Lung (tissue), 12 donors: Measurements from ENCODE around the gene NFATC1. TPM values are rescaled to one million over a fixed set of nuclear protein-coding genes. Genes with fewer than 3 reads are reported as not detected.

Experiments used
- ATAC-seq: fragments of 200-7000 bp; cut with Tn5 transposase; one replicate; pipeline ENCODE4 v1.9.1; 2020; ENCODE audit warnings: moderate number of reproducible peaks; ENCODE audit not compliant: insufficient read depth, low FRiP score
- DNase-seq, 3 donors: peaks; one replicate each; pipeline ENCODE4 v3.0.0-alpha.2; 2013 to 2017
- H3K27ac ChIP-seq, 2 donors: one replicate each; pipeline ENCODE4 v1.5.1; 2013; ENCODE audit warnings: mild to moderate bottlenecking in 2 of 2, moderate library complexity in 2 of 2, control low read depth in 1 of 2, inconsistent platforms in 1 of 2, low read depth in 1 of 2, low read length in 1 of 2
- H3K27me3 ChIP-seq, 3 donors: one replicate each; pipeline ENCODE4 v1.5.1; 2013; ENCODE audit warnings: low read length in 2 of 3; ENCODE audit not compliant: control insufficient read depth in 3 of 3, insufficient read depth in 3 of 3
- H3K36me3 ChIP-seq, 4 donors: one replicate each; pipeline ENCODE4 v1.5.1; 2013; ENCODE audit warnings: low read length in 4 of 4, mild to moderate bottlenecking in 1 of 4, moderate library complexity in 1 of 4; ENCODE audit not compliant: control insufficient read depth in 4 of 4, insufficient read depth in 4 of 4
- H3K4me1 ChIP-seq, 5 donors: one replicate each; pipeline ENCODE4 v1.5.1; 2013; ENCODE audit warnings: low read length in 5 of 5, mild to moderate bottlenecking in 2 of 5, moderate library complexity in 1 of 5; ENCODE audit not compliant: control insufficient read depth in 5 of 5, insufficient read depth in 5 of 5
- H3K4me3 ChIP-seq: one replicate; pipeline ENCODE4 v1.5.1; 2013; ENCODE audit warnings: mild to moderate bottlenecking, control low read depth, moderate library complexity
- H3K9ac ChIP-seq, 2 donors: one replicate each; pipeline ENCODE4 v1.5.1; 2013; ENCODE audit warnings: low read length in 2 of 2, control low read depth in 1 of 2; ENCODE audit not compliant: insufficient read depth in 1 of 2
- H3K9me3 ChIP-seq, 4 donors: one replicate each; pipeline ENCODE4 v1.5.1; 2013; ENCODE audit warnings: low read length in 3 of 4, mild to moderate bottlenecking in 1 of 4, moderate library complexity in 1 of 4; ENCODE audit not compliant: control insufficient read depth in 4 of 4, insufficient read depth in 3 of 4
- CTCF ChIP-seq: IDR thresholded peaks from 2 replicates; pipeline ENCODE4 v1.5.1; 2012; ENCODE audit warnings: mild to moderate bottlenecking; ENCODE audit errors: control extremely low read depth, extremely low read depth
- WGBS, 2 donors: extraction: QIAGEN DNeasy Blood & Tissue Kit; methylation state at CpG; one replicate each; pipeline ENCODE4 v1.1.7; 2013; 5-methylcytosine and 5-hydroxymethylcytosine counted together
- polyA plus RNA-seq, 2 donors: library from polyadenylated mRNA; stranded (reverse); fragments of 200-250 nt; gene quantifications; one replicate each; pipeline ENCODE4 v1.2.1, GENCODE V29; 2013
- total RNA-seq, 2 donors: library from RNA; depleted of rRNA in 1 of 2; stranded (reverse); fragments of >200 nt in 1 of 2; gene quantifications; one replicate each; pipeline ENCODE4 v1.2.1, GENCODE V29; 2014 to 2021
- donor health status: control.
- donor health status: control.
- donor health status: Bipolar disorder and iron deficiency.
- donor health status: healthy.
- donor health status: DM: yes; HTN: yes; CAD: no.

Gene NFATC1
- total and polyA plus RNA-seq, 4 donors = 8.6 to 25.5 (median 12.9) TPM

GRCh38 chr18:79455261-79455660 is 59.5 kb downstream of the NFATC1 start:
- no peak for TF ChIP-seq CTCF
- Histone ChIP-seq H3K4me3 (no peak overlapping the region), H3K27ac (no peak overlapping the region), H3K27me3 (no peaks in the 10 kb centered on the region), H3K9ac (no peak overlapping the region), H3K4me1 (peaks cover 0 to 15% (median 6%) of the 10 kb centered on the region in 5 donors), H3K36me3 (peaks cover 0 to 28% (median 0%) of the 10 kb centered on the region in 4 donors), H3K9me3 (no peaks in the 10 kb centered on the region)
- WGBS, 2 donors = 96 to 97% methylated on average over 26 of the region's 26 CpGs
- DNase-seq = no peak
- ATAC-seq = no peak

- WGBS, 2 donors = 96 to 97% methylated on average over 34 to 37 of the region's 37 CpGs
Measured at GRCh38 chr18:79456105-79456980, 60.6 kb downstream of the NFATC1 start.

GRCh38 chr18:79457239-79457638 is 61.5 kb downstream of the NFATC1 start:
- 92 to 94% methylated on average over 11 to 12 of the region's 12 CpGs for WGBS, 2 donors
- H3K4me3 ChIP-seq = no peak overlapping the region
- no peak overlapping the region for H3K9ac ChIP-seq
- no peak for TF ChIP-seq CTCF
- DNase-seq (no peak), ATAC-seq (no peak)
- H3K27ac ChIP-seq = no peak overlapping the region
- peaks cover 0 to 24% (median 0%) of the 10 kb centered on the region in 4 donors for H3K36me3 ChIP-seq
- H3K27me3 ChIP-seq = no peaks in the 10 kb centered on the region
- H3K9me3 ChIP-seq = peaks cover 0 to 3% (median 0%) of the 10 kb centered on the region in 4 donors
- peaks cover 0 to 15% (median 9%) of the 10 kb centered on the region in 5 donors for H3K4me1 ChIP-seq

More at GRCh38 chr18:79456105-79456980, 60.6 kb downstream of the NFATC1 start:
- no peak for TF ChIP-seq CTCF
- Histone ChIP-seq H3K27ac (no peak overlapping the region), H3K36me3 (peaks cover 0 to 25% (median 0%) of the 10 kb centered on the region in 4 donors), H3K27me3 (no peaks in the 10 kb centered on the region), H3K9ac (no peak overlapping the region), H3K4me3 (no peak overlapping the region), H3K4me1 (peaks cover 0 to 15% (median 9%) of the 10 kb centered on the region in 5 donors), H3K9me3 (no peaks in the 10 kb centered on the region)
- DNase-seq = no peak
- no peak for ATAC-seq
